OCI-LY1 (cell line): ENCODE measurements around the gene DEXI.

Source experiments
- H2AFZ ChIP-seq: fragments of 200-600 bp; sonication (generic), shearing (Covaris generic); 2 replicates; pipeline ENCODE4 v1.6.0; 2014; ENCODE audit warnings: antibody characterized with exemption, mild to moderate bottlenecking, low read length
- H3F3A ChIP-seq: fragments of 200-600 bp; sonication (generic), shearing (Covaris generic); 2 replicates; pipeline ENCODE4 v1.6.0; 2014; ENCODE audit warnings: mild to moderate bottlenecking, antibody characterized with exemption, low read length, moderate library complexity; ENCODE audit not compliant: insufficient read depth
- H3K27ac ChIP-seq: fragments of 200-600 bp; sonication (generic); 2 replicates; pipeline ENCODE4 v1.5.1; 2014; ENCODE audit warnings: low read length, mixed run types, mild to moderate bottlenecking, low read depth; ENCODE audit not compliant: poor library complexity, severe bottlenecking
- H3K27me3 ChIP-seq: fragments of 200-600 bp; sonication (generic); 2 replicates; pipeline ENCODE4 v1.6.0; 2014; ENCODE audit warnings: antibody characterized with exemption, mild to moderate bottlenecking, low read length, moderate library complexity; ENCODE audit not compliant: insufficient read depth
- H3K36me3 ChIP-seq: fragments of 200-600 bp; sonication (generic); 2 replicates; pipeline ENCODE4 v1.6.1; 2014; ENCODE audit warnings: mild to moderate bottlenecking, antibody characterized with exemption, low read length, moderate library complexity, mixed read lengths; ENCODE audit not compliant: insufficient read depth
- H3K4me1 ChIP-seq: fragments of 200-600 bp; sonication (generic); 2 replicates; pipeline ENCODE4 v1.5.1; 2014; ENCODE audit warnings: mild to moderate bottlenecking, low read length, moderate library complexity; ENCODE audit not compliant: insufficient read depth, severe bottlenecking
- H3K4me2 ChIP-seq: fragments of 200-600 bp; sonication (generic), shearing (Covaris generic); 2 replicates; pipeline ENCODE4 v1.6.1; 2014; ENCODE audit warnings: low read length
- H3K4me3 ChIP-seq: fragments of 200-600 bp; sonication (generic); 2 replicates; pipeline ENCODE4 v1.5.1; 2014; ENCODE audit warnings: low read length, low read depth, mild to moderate bottlenecking, mixed read lengths; ENCODE audit not compliant: poor library complexity, severe bottlenecking
- H3K79me2 ChIP-seq: fragments of 200-600 bp; shearing (Covaris generic); 2 replicates; pipeline ENCODE4 v1.6.1; 2016; ENCODE audit warnings: mixed run types, low read length, mixed read lengths; ENCODE audit not compliant: insufficient read depth
- H3K9ac ChIP-seq: fragments of 200-600 bp; sonication (generic), shearing (Covaris generic); 2 replicates; pipeline ENCODE4 v1.6.1; 2014; ENCODE audit warnings: mild to moderate bottlenecking, low read length, mixed read lengths
- H3K9me2 ChIP-seq: fragments of 200-600 bp; sonication (generic), shearing (Covaris generic); 2 replicates; pipeline ENCODE4 v1.6.1; 2014; ENCODE audit warnings: low read depth, mild to moderate bottlenecking, low read length, mixed read lengths
- H3K9me3 ChIP-seq: fragments of 200-600 bp; shearing (Covaris generic); 2 replicates; pipeline ENCODE4 v1.6.1; 2014; ENCODE audit warnings: low read length, mixed read lengths
- H4K20me1 ChIP-seq: fragments of 200-600 bp; sonication (generic), shearing (Covaris generic); 2 replicates; pipeline ENCODE4 v1.6.0; 2016; ENCODE audit warnings: mild to moderate bottlenecking, low read length; ENCODE audit not compliant: insufficient read depth
- CTCF ChIP-seq: fragments of 200-600 bp; sonication (generic), shearing (Covaris generic); IDR thresholded peaks from 2 replicates; pipeline ENCODE4 v1.5.1; 2017; ENCODE audit warnings: mild to moderate bottlenecking, antibody characterized with exemption, low read length, moderate library complexity, mixed read lengths
- EZH2 ChIP-seq: fragments of 200-600 bp; sonication (generic), shearing (Covaris generic); IDR thresholded peaks from 2 replicates; pipeline ENCODE4 v1.8.0; 2017; ENCODE audit warnings: borderline replicate concordance, mixed run types, mild to moderate bottlenecking, antibody characterized with exemption, low read length, moderate library complexity, mixed read lengths

The DEXI gene

DNA sequence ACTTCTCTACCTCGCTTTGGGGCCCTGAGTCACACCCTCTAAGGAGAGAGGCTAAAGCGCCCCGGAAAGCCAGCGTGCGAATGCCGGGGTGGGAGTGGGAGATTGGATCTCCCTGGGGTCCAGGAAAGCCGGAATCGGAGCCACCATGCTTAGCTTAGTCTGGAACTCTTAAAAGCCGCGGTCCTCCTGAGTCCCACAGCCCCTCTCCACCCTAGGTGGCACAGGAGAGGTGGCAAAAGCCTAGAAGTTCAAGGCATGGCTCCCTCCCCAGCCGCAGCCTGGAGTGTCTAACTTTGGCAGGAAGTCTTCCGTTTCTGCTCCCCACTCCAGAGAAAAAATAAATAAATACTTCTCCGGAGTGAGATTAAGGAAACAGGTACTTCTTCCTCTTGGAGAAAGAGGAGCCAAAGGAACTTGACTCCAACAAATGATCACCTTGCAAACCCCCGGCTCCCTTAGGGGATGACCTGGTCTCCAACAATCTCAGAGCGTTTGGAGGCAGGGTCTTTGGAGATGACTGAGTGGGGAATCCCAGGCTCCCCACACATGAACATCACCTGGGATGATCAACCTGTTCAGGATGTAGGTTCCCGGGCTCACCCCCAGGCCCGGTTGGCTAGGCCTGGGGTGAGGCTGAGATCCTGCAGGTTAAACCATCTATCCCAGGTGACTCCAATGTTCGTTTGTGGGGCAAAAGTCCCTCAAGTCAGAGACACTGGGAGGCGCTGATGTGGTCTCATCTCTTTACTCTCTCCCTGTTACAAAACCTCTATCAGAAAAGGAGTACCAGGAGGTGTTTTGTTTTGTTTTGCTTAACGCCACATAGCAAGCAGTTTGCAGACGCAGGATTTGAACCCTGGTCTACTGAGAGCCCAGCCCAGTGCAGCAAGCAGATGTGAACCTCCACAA lies 62.3 kb downstream of the DEXI start:
- no peaks in the 10 kb centered on the region; the same call in 1 of the 2 replicates for H3F3A ChIP-seq
- peaks cover 19% of the 10 kb centered on the region; the same call in 1 of the 2 replicates for H3K36me3 ChIP-seq
- no peaks in the 10 kb centered on the region for H4K20me1 ChIP-seq
- H3K27ac ChIP-seq, result peak overlapping the region; percentile 89
- peak overlapping the region; percentile 84 for H3K9ac ChIP-seq
- H3K4me3 ChIP-seq, result peak overlapping the region; percentile 77
- H3K9me2 ChIP-seq, result no peaks in the 10 kb centered on the region
- H3K79me2 ChIP-seq, result peaks cover 33% of the 10 kb centered on the region
- TF ChIP-seq EZH2 (no peak), CTCF (peak; percentile 17; the same call in 1 of the 2 replicates)
- no peak overlapping the region for H2AFZ ChIP-seq
- H3K9me3 ChIP-seq, result no peaks in the 10 kb centered on the region
- H3K4me2 ChIP-seq, result peak overlapping the region; percentile 98
- peaks cover 77% of the 10 kb centered on the region for H3K4me1 ChIP-seq
- H3K27me3 ChIP-seq, result no peaks in the 10 kb centered on the region
